Glomerular endothelial cell (primary cell): ENCODE data around the gene MFAP2. TPM values are rescaled to one million over a fixed set of nuclear protein-coding genes. Genes with fewer than 3 reads are reported as not detected.
"Not testable (repeated sequence)": the region's sequence is repeated elsewhere in the genome, so short reads cannot be mapped to it uniquely, and the experiment has no call there.

Source experiments
- DNase-seq: peaks from one replicate; pipeline ENCODE4 v3.0.0-alpha.2; 2011; ENCODE audit warnings: low read depth, low spot score; ENCODE audit errors: extremely low read depth
- total RNA-seq: library from RNA; depleted of rRNA; stranded (reverse); fragments of >200 nt; gene quantifications from 2 replicates; pipeline ENCODE4 v1.2.3, GENCODE V29; 2015

MFAP2 gene
- total RNA-seq, 1 donor from 2014 or later = 133 TPM

GRCh38 chr1:16965486-16966067 is 14.8 kb downstream of the MFAP2 start:
- DNase-seq = no peak

- DNase-seq = not testable (repeated sequence)
Observed at GRCh38 chr1:16964169-16964568, 16.3 kb downstream of the MFAP2 start.

GRCh38 chr1:16961297-16962133 is 18.9 kb downstream of the MFAP2 start:
- DNase-seq = no peak

- DNase-seq = no peak
Observed at GRCh38 chr1:16960560-16961296, 19.7 kb downstream of the MFAP2 start.

GRCh38 chr1:16958475-16958874 is 21.9 kb downstream of the MFAP2 start:
- no peak for DNase-seq

GRCh38 chr1:16957731-16958130 is 22.7 kb downstream of the MFAP2 start:
- DNase-seq = no peak

GRCh38 chr1:16956775-16957174 is 23.6 kb downstream of the MFAP2 start:
- DNase-seq = no peak

- DNase-seq = no peak
Observed at GRCh38 chr1:16955186-16955585, 25.2 kb downstream of the MFAP2 start.

GRCh38 chr1:16954579-16954978 is 25.8 kb downstream of the MFAP2 start:
- DNase-seq = no peak

- DNase-seq = not testable (repeated sequence)
Observed at GRCh38 chr1:16952376-16952775, 28.0 kb downstream of the MFAP2 start.

GRCh38 chr1:16949026-16949425 is 31.4 kb downstream of the MFAP2 start:
- not testable (repeated sequence) for DNase-seq

GRCh38 chr1:16948282-16948891 is 32.0 kb downstream of the MFAP2 start:
- not testable (repeated sequence) for DNase-seq

GRCh38 chr1:16946646-16947045 is 33.8 kb downstream of the MFAP2 start:
- no peak for DNase-seq

GRCh38 chr1:16946185-16946584 is 34.2 kb downstream of the MFAP2 start:
- not testable (repeated sequence) for DNase-seq

- DNase-seq = not testable (repeated sequence)
Observed at GRCh38 chr1:16945512-16945911, 34.9 kb downstream of the MFAP2 start.

GRCh38 chr1:16944038-16944437 is 36.4 kb downstream of the MFAP2 start:
- DNase-seq = no peak

- not testable (repeated sequence) for DNase-seq
Observed at GRCh38 chr1:16939386-16940180, 40.8 kb downstream of the MFAP2 start.

- no peak for DNase-seq
Observed at GRCh38 chr1:16938351-16939321, 41.8 kb downstream of the MFAP2 start.

GRCh38 chr1:16936580-16936979 is 43.8 kb downstream of the MFAP2 start:
- not testable (repeated sequence) for DNase-seq
